HEK293 (cell line): ENCODE results near the gene RNU11.

ENCODE experiments used
- GFI1B ChIP-seq: fragments of 450-650 bp; formaldehyde crosslinking; IDR thresholded peaks from 2 replicates; pipeline ENCODE4 v1.5.1; 2016; ENCODE audit warnings: missing biosample characterization, missing genetic modification characterization
- IKZF3 ChIP-seq: fragments of 450-650 bp; IDR thresholded peaks from 2 replicates; pipeline ENCODE4 v1.5.0; 2018; ENCODE audit warnings: missing biosample characterization, mild to moderate bottlenecking, missing genetic modification characterization, moderate library complexity
- WT1 ChIP-seq: fragments of 450-650 bp; formaldehyde crosslinking; IDR thresholded peaks from 2 replicates; pipeline ENCODE4 v1.5.1; 2016; ENCODE audit warnings: missing biosample characterization, missing genetic modification characterization
- ZIC2 ChIP-seq: fragments of 450-650 bp; formaldehyde crosslinking; IDR thresholded peaks from 2 replicates; pipeline ENCODE4 v1.5.1; 2016; ENCODE audit warnings: missing biosample characterization, missing genetic modification characterization
- ZNF169 ChIP-seq: fragments of 450-650 bp; formaldehyde crosslinking; IDR thresholded peaks from 2 replicates; pipeline ENCODE4 v1.5.1; 2016; ENCODE audit warnings: missing biosample characterization, missing genetic modification characterization
- ZNF18 ChIP-seq: fragments of 450-650 bp; formaldehyde crosslinking; IDR thresholded peaks from 2 replicates; pipeline ENCODE4 v1.5.1; 2016; ENCODE audit warnings: missing biosample characterization, missing genetic modification characterization
- ZNF366 ChIP-seq: fragments of 450-650 bp; formaldehyde crosslinking; conservative IDR thresholded peaks from 2 replicates; pipeline ENCODE4 v1.5.1; 2016; ENCODE audit warnings: missing biosample characterization, missing genetic modification characterization
- ZNF398 ChIP-seq: fragments of 450-650 bp; formaldehyde crosslinking; IDR thresholded peaks from 2 replicates; pipeline ENCODE4 v1.5.1; 2017; ENCODE audit warnings: missing biosample characterization, missing genetic modification characterization
- ZNF423 ChIP-seq: fragments of 450-650 bp; formaldehyde crosslinking; IDR thresholded peaks from 2 replicates; pipeline ENCODE4 v1.5.1; 2016; ENCODE audit warnings: missing biosample characterization, missing genetic modification characterization
- ZNF433 ChIP-seq: fragments of 450-650 bp; formaldehyde crosslinking; IDR thresholded peaks from 2 replicates; pipeline ENCODE4 v1.5.1; 2016; ENCODE audit warnings: missing biosample characterization, missing genetic modification characterization, low read depth
- ZNF514 ChIP-seq: fragments of 450-650 bp; formaldehyde crosslinking; IDR thresholded peaks from 2 replicates; pipeline ENCODE4 v1.5.1; 2016; ENCODE audit warnings: missing biosample characterization, missing genetic modification characterization
- ZNF548 ChIP-seq: fragments of 450-650 bp; formaldehyde crosslinking; IDR thresholded peaks from 2 replicates; pipeline ENCODE4 v1.5.1; 2016; ENCODE audit warnings: missing biosample characterization, missing genetic modification characterization
- ZNF600 ChIP-seq: fragments of 450-650 bp; formaldehyde crosslinking; IDR thresholded peaks from 2 replicates; pipeline ENCODE4 v1.5.1; 2016; ENCODE audit warnings: missing biosample characterization, missing genetic modification characterization
- ZNF629 ChIP-seq: fragments of 450-650 bp; formaldehyde crosslinking; IDR thresholded peaks from 2 replicates; pipeline ENCODE4 v1.5.1; 2017; ENCODE audit warnings: missing biosample characterization, missing genetic modification characterization
- ZNF654 ChIP-seq: fragments of 450-650 bp; formaldehyde crosslinking; IDR thresholded peaks from 2 replicates; pipeline ENCODE4 v1.5.1; 2016; ENCODE audit warnings: low read depth, missing biosample characterization, missing genetic modification characterization
- TF ChIP-seq, protein P1 (sequence below): fragments of 450-650 bp; formaldehyde crosslinking; IDR thresholded peaks from 2 replicates; pipeline ENCODE4 v1.5.0; 2017; ENCODE audit warnings: missing biosample characterization, missing genetic modification characterization, borderline replicate concordance
- TF ChIP-seq, protein P2 (sequence below): fragments of 450-650 bp; formaldehyde crosslinking; IDR thresholded peaks from 2 replicates; pipeline ENCODE4 v1.5.1; 2016; ENCODE audit warnings: missing biosample characterization, missing genetic modification characterization, borderline replicate concordance
- TF ChIP-seq, protein P3 (sequence below): fragments of 450-650 bp; formaldehyde crosslinking; IDR thresholded peaks from 2 replicates; pipeline ENCODE4 v1.5.1; 2016; ENCODE audit warnings: missing biosample characterization, missing genetic modification characterization
- TF ChIP-seq, protein P4 (sequence below): fragments of 450-650 bp; formaldehyde crosslinking; IDR thresholded peaks from 2 replicates; pipeline ENCODE4 v1.5.1; 2016; ENCODE audit warnings: missing biosample characterization, missing genetic modification characterization, low read depth
- TF ChIP-seq, protein P5 (sequence below): fragments of 450-650 bp; IDR thresholded peaks from 2 replicates; pipeline ENCODE4 v1.5.1; 2018; ENCODE audit warnings: missing biosample characterization, mild to moderate bottlenecking, missing genetic modification characterization

Gene RNU11

DNA sequence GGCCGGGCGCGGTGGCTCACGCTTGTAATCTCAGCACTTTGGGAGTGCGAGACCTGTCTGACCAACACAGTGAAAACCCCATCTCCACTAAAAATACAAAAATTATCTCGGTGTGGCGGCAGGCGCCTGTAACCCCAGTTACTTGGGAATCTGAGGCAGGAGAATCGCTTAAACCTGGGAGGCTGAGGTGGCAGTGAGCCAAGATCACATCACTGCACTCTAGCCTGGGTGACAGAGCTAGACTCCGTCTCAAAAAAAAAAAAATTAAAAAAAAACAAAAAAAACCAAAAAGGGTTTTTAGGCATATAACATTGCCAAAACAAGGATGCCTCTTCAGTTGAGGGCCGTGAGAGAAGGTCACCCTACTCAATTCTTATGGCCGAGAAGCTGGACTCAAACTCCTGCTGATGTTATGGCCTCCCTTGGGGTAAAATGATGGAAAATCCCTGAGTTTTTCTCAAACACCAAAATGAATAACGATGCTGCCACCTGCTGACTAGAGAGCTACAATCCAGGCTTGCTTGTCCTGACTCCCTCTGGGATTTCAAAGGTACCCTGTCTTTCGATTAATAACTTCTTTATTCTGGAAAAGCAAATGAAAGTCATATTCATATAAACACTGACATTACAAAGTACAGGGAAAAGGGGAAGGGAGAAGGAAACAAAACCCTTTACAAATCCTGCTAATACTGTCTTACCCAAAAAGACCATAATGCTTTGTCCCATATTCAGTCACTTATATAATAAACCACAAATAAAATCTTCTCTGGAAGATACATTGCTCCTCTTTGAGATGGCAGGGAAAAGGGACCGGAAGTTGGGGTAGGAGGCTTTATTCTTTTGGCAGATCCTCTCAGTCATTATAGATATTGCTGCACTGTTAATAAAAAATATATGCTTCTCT is 45.6 kb upstream of the RNU11 start (continued):
- TF ChIP-seq ZNF398 (tag by site-specific recombination): no peak
- TF ChIP-seq GFI1B (tag by site-specific recombination): no peak
- TF ChIP-seq, protein P1, sequence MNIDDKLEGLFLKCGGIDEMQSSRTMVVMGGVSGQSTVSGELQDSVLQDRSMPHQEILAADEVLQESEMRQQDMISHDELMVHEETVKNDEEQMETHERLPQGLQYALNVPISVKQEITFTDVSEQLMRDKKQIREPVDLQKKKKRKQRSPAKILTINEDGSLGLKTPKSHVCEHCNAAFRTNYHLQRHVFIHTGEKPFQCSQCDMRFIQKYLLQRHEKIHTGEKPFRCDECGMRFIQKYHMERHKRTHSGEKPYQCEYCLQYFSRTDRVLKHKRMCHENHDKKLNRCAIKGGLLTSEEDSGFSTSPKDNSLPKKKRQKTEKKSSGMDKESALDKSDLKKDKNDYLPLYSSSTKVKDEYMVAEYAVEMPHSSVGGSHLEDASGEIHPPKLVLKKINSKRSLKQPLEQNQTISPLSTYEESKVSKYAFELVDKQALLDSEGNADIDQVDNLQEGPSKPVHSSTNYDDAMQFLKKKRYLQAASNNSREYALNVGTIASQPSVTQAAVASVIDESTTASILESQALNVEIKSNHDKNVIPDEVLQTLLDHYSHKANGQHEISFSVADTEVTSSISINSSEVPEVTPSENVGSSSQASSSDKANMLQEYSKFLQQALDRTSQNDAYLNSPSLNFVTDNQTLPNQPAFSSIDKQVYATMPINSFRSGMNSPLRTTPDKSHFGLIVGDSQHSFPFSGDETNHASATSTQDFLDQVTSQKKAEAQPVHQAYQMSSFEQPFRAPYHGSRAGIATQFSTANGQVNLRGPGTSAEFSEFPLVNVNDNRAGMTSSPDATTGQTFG (tag by site-specific recombination): no peak
- peak; percentile 99 for TF ChIP-seq ZNF600 (tag by site-specific recombination)
- TF ChIP-seq ZNF169 (tag by site-specific recombination): no peak
- TF ChIP-seq ZNF548 (tag by site-specific recombination): no peak
- no peak for TF ChIP-seq ZNF514 (tag by site-specific recombination)
- no peak for TF ChIP-seq ZNF366 (tag by site-specific recombination)
- TF ChIP-seq, protein P2, sequence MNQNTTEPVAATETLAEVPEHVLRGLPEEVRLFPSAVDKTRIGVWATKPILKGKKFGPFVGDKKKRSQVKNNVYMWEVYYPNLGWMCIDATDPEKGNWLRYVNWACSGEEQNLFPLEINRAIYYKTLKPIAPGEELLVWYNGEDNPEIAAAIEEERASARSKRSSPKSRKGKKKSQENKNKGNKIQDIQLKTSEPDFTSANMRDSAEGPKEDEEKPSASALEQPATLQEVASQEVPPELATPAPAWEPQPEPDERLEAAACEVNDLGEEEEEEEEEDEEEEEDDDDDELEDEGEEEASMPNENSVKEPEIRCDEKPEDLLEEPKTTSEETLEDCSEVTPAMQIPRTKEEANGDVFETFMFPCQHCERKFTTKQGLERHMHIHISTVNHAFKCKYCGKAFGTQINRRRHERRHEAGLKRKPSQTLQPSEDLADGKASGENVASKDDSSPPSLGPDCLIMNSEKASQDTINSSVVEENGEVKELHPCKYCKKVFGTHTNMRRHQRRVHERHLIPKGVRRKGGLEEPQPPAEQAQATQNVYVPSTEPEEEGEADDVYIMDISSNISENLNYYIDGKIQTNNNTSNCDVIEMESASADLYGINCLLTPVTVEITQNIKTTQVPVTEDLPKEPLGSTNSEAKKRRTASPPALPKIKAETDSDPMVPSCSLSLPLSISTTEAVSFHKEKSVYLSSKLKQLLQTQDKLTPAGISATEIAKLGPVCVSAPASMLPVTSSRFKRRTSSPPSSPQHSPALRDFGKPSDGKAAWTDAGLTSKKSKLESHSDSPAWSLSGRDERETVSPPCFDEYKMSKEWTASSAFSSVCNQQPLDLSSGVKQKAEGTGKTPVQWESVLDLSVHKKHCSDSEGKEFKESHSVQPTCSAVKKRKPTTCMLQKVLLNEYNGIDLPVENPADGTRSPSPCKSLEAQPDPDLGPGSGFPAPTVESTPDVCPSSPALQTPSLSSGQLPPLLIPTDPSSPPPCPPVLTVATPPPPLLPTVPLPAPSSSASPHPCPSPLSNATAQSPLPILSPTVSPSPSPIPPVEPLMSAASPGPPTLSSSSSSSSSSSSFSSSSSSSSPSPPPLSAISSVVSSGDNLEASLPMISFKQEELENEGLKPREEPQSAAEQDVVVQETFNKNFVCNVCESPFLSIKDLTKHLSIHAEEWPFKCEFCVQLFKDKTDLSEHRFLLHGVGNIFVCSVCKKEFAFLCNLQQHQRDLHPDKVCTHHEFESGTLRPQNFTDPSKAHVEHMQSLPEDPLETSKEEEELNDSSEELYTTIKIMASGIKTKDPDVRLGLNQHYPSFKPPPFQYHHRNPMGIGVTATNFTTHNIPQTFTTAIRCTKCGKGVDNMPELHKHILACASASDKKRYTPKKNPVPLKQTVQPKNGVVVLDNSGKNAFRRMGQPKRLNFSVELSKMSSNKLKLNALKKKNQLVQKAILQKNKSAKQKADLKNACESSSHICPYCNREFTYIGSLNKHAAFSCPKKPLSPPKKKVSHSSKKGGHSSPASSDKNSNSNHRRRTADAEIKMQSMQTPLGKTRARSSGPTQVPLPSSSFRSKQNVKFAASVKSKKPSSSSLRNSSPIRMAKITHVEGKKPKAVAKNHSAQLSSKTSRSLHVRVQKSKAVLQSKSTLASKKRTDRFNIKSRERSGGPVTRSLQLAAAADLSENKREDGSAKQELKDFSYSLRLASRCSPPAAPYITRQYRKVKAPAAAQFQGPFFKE (tag by site-specific recombination): no peak
- TF ChIP-seq, protein P3, sequence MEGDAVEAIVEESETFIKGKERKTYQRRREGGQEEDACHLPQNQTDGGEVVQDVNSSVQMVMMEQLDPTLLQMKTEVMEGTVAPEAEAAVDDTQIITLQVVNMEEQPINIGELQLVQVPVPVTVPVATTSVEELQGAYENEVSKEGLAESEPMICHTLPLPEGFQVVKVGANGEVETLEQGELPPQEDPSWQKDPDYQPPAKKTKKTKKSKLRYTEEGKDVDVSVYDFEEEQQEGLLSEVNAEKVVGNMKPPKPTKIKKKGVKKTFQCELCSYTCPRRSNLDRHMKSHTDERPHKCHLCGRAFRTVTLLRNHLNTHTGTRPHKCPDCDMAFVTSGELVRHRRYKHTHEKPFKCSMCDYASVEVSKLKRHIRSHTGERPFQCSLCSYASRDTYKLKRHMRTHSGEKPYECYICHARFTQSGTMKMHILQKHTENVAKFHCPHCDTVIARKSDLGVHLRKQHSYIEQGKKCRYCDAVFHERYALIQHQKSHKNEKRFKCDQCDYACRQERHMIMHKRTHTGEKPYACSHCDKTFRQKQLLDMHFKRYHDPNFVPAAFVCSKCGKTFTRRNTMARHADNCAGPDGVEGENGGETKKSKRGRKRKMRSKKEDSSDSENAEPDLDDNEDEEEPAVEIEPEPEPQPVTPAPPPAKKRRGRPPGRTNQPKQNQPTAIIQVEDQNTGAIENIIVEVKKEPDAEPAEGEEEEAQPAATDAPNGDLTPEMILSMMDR (tag by site-specific recombination): peak; percentile 47
- peak; percentile 95 for TF ChIP-seq IKZF3 (tag by site-specific recombination)
- no peak for TF ChIP-seq ZNF423 (tag by site-specific recombination)
- no peak for TF ChIP-seq WT1
- TF ChIP-seq ZNF629 (tag by site-specific recombination): peak; percentile 41; the same call in 1 of the 2 replicates
- TF ChIP-seq, protein P4, sequence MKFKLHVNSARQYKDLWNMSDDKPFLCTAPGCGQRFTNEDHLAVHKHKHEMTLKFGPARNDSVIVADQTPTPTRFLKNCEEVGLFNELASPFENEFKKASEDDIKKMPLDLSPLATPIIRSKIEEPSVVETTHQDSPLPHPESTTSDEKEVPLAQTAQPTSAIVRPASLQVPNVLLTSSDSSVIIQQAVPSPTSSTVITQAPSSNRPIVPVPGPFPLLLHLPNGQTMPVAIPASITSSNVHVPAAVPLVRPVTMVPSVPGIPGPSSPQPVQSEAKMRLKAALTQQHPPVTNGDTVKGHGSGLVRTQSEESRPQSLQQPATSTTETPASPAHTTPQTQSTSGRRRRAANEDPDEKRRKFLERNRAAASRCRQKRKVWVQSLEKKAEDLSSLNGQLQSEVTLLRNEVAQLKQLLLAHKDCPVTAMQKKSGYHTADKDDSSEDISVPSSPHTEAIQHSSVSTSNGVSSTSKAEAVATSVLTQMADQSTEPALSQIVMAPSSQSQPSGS (tag by site-specific recombination): no peak
- no peak for TF ChIP-seq ZNF18 (tag by site-specific recombination)
- TF ChIP-seq, protein P5, sequence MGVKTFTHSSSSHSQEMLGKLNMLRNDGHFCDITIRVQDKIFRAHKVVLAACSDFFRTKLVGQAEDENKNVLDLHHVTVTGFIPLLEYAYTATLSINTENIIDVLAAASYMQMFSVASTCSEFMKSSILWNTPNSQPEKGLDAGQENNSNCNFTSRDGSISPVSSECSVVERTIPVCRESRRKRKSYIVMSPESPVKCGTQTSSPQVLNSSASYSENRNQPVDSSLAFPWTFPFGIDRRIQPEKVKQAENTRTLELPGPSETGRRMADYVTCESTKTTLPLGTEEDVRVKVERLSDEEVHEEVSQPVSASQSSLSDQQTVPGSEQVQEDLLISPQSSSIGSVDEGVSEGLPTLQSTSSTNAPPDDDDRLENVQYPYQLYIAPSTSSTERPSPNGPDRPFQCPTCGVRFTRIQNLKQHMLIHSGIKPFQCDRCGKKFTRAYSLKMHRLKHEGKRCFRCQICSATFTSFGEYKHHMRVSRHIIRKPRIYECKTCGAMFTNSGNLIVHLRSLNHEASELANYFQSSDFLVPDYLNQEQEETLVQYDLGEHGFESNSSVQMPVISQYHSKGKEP (tag by site-specific recombination): no peak
- TF ChIP-seq ZIC2 (tag by site-specific recombination): peak; percentile 24; the same call in 1 of the 2 replicates
- TF ChIP-seq ZNF433 (tag by site-specific recombination): no peak
- TF ChIP-seq ZNF654 (tag by site-specific recombination): peak; percentile 96
